Activated naive CD4-positive, alpha-beta T cell treated with anti-CD3 and anti-CD28 coated beads for 36 hours (primary cell): Measurements from ENCODE around the gene AGTPBP1. TPM values are rescaled to one million over a fixed set of nuclear protein-coding genes. Genes with fewer than 3 reads are reported as not detected.
"Not testable (repeated sequence)": the region's sequence is repeated elsewhere in the genome, so short reads cannot be mapped to it uniquely, and the experiment has no call there.

ENCODE experiments used
- CTCF ChIA-PET: fragments of 350-600 bp; sonication (Branson Sonifier 250); formaldehyde crosslinking; loops from one replicate; lab custom pipeline; 2021; ENCODE audit warnings: antibody characterized with exemption; lab: Charles Lee
- DNase-seq: peaks from one replicate; pipeline ENCODE4 v3.0.0-alpha.2; 2020
- H3K27ac Mint-ChIP-seq: one replicate; pipeline ENCODE4 v1.8.0; 2021; ENCODE audit warnings: mild to moderate bottlenecking, mixed read lengths
- H3K27me3 Mint-ChIP-seq: one replicate; pipeline ENCODE4 v1.8.0; 2021; ENCODE audit warnings: low read depth, mixed read lengths
- H3K36me3 Mint-ChIP-seq: one replicate; pipeline ENCODE4 v1.8.0; 2021; ENCODE audit warnings: low read depth, mixed read lengths
- H3K4me1 Mint-ChIP-seq: one replicate; pipeline ENCODE4 v1.8.0; 2021; ENCODE audit warnings: low read depth, mixed read lengths
- H3K4me3 Mint-ChIP-seq: one replicate; pipeline ENCODE4 v1.8.0; 2021; ENCODE audit warnings: mild to moderate bottlenecking, moderate library complexity, mixed read lengths
- H3K9me3 Mint-ChIP-seq: one replicate; pipeline ENCODE4 v1.8.0; 2021; ENCODE audit warnings: mixed read lengths
- intact Hi-C: fragments of 100-400 bp; cut with micrococcal nuclease; formaldehyde crosslinking; loops from one replicate; pipeline ENCODE4 v1.15.1; 2023
- total RNA-seq, 2 experiments: library from RNA; stranded (reverse); gene quantifications; one replicate each; pipeline ENCODE4 v1.2.3, GENCODE V29; 2021

Gene AGTPBP1
- total RNA-seq, result 10 to 100 TPM; 37.6 to 39.0 TPM

- intact Hi-C loops, result loop anchor here (1.0 kb wide), 9 partner anchors 16 to 1821 kb away; partner anchors contain the start of genes HNRNPK, ISCA1, KIF27 and RMI1
- H3K9me3 Mint-ChIP-seq, result no peaks in the 10 kb centered on the region
- DNase-seq, result peak; percentile 95
- H3K4me1 Mint-ChIP-seq, result peaks cover 30% of the 10 kb centered on the region
- H3K4me3 Mint-ChIP-seq, result peak within 1 kb of the TSS; percentile 83
- no peaks in the 10 kb centered on the region for H3K36me3 Mint-ChIP-seq
- H3K27me3 Mint-ChIP-seq, result peaks cover 6% of the 10 kb centered on the region
- H3K27ac Mint-ChIP-seq, result peak within 1 kb of the TSS; percentile 94
- CTCF ChIA-PET, result interaction anchor here (1.1 kb wide), 1 partner anchor 1448 kb away, joined by 3 read pairs; no protein-coding TSS in a partner anchor
Observed at GRCh38 chr9:85741875-85742596, at the start of gene AGTPBP1. TSS of gene AGTPBP1 (minus strand) at chr9:85741954. CDS start at chr9:85712533, 29,421 bp downstream.

GRCh38 chr9:85786116-85786515 is 44.4 kb upstream of the AGTPBP1 start:
- intact Hi-C loops, H3K4me3 Mint-ChIP-seq: not testable (repeated sequence)

GRCh38 chr9:85773844-85774243 is 32.1 kb upstream of the AGTPBP1 start:
- CTCF ChIA-PET, result interaction anchor here (0.7 kb wide), 1 partner anchor 1320 kb away, joined by 3 read pairs; no protein-coding TSS in a partner anchor
- DNase-seq, H3K36me3 Mint-ChIP-seq, H3K4me3 Mint-ChIP-seq, intact Hi-C loops, H3K27me3 Mint-ChIP-seq, H3K4me1 Mint-ChIP-seq, H3K27ac Mint-ChIP-seq, H3K9me3 Mint-ChIP-seq: not testable (repeated sequence)

More at GRCh38 chr9:85786116-85786515, 44.4 kb upstream of the AGTPBP1 start:
- H3K27me3 Mint-ChIP-seq, DNase-seq, H3K27ac Mint-ChIP-seq, CTCF ChIA-PET, H3K4me1 Mint-ChIP-seq, H3K36me3 Mint-ChIP-seq, H3K9me3 Mint-ChIP-seq: not testable (repeated sequence)

- H3K4me1 Mint-ChIP-seq, H3K27ac Mint-ChIP-seq, H3K36me3 Mint-ChIP-seq, intact Hi-C loops, H3K4me3 Mint-ChIP-seq, CTCF ChIA-PET, H3K9me3 Mint-ChIP-seq, H3K27me3 Mint-ChIP-seq, DNase-seq: not testable (repeated sequence)
Observed at GRCh38 chr9:85761802-85762201, 20.0 kb upstream of the AGTPBP1 start.

- H3K4me1 Mint-ChIP-seq, H3K36me3 Mint-ChIP-seq, H3K9me3 Mint-ChIP-seq, H3K27me3 Mint-ChIP-seq, CTCF ChIA-PET, H3K27ac Mint-ChIP-seq, DNase-seq, H3K4me3 Mint-ChIP-seq, intact Hi-C loops: not testable (repeated sequence)
Observed at GRCh38 chr9:85757716-85758115, 16.0 kb upstream of the AGTPBP1 start.

- DNase-seq, CTCF ChIA-PET, intact Hi-C loops, H3K36me3 Mint-ChIP-seq, H3K9me3 Mint-ChIP-seq, H3K27ac Mint-ChIP-seq, H3K4me3 Mint-ChIP-seq, H3K27me3 Mint-ChIP-seq, H3K4me1 Mint-ChIP-seq: not testable (repeated sequence)
Observed at GRCh38 chr9:85756216-85756615, 14.5 kb upstream of the AGTPBP1 start.

- Mint-ChIP-seq H3K4me3 (no peak overlapping the region), H3K27me3 (peaks cover 6% of the 10 kb centered on the region), H3K9me3 (no peaks in the 10 kb centered on the region), H3K27ac (no peak overlapping the region), H3K4me1 (peaks cover 10% of the 10 kb centered on the region), H3K36me3 (no peaks in the 10 kb centered on the region)
- CTCF ChIA-PET, result no interaction called here
- DNase-seq, result no peak
- intact Hi-C loops, result no loop called here
Observed at GRCh38 chr9:85746309-85746708, 4.6 kb upstream of the AGTPBP1 start.

GRCh38 chr9:85745203-85745602 is 3.4 kb upstream of the AGTPBP1 start:
- H3K36me3 Mint-ChIP-seq, result no peaks in the 10 kb centered on the region
- no peak overlapping the region for H3K27ac Mint-ChIP-seq
- H3K4me3 Mint-ChIP-seq, result no peak overlapping the region
- CTCF ChIA-PET, result no interaction called here
- no peak for DNase-seq
- H3K4me1 Mint-ChIP-seq, result peaks cover 15% of the 10 kb centered on the region
- intact Hi-C loops, result no loop called here
- no peaks in the 10 kb centered on the region for H3K9me3 Mint-ChIP-seq
- peaks cover 6% of the 10 kb centered on the region for H3K27me3 Mint-ChIP-seq

- Mint-ChIP-seq H3K36me3 (no peaks in the 10 kb centered on the region), H3K27me3 (peaks cover 6% of the 10 kb centered on the region), H3K9me3 (no peaks in the 10 kb centered on the region), H3K4me1 (peaks cover 18% of the 10 kb centered on the region), H3K4me3 (no peak overlapping the region), H3K27ac (no peak overlapping the region)
- intact Hi-C loops, result no loop called here
- CTCF ChIA-PET, result no interaction called here
- no peak for DNase-seq
Observed at GRCh38 chr9:85744480-85744879, 2.7 kb upstream of the AGTPBP1 start.

- no peak for DNase-seq
- intact Hi-C loops, result no loop called here
- no peak overlapping the region for H3K4me3 Mint-ChIP-seq
- peaks cover 24% of the 10 kb centered on the region for H3K4me1 Mint-ChIP-seq
- CTCF ChIA-PET, result interaction anchor here (0.6 kb wide), 1 partner anchor 113 kb away, joined by 3 read pairs; no protein-coding TSS in a partner anchor
- H3K27me3 Mint-ChIP-seq, result peaks cover 6% of the 10 kb centered on the region
- H3K36me3 Mint-ChIP-seq, result no peaks in the 10 kb centered on the region
- H3K9me3 Mint-ChIP-seq, result no peaks in the 10 kb centered on the region
- H3K27ac Mint-ChIP-seq, result no peak overlapping the region
Observed at GRCh38 chr9:85743275-85744128, 1.7 kb upstream of the AGTPBP1 start.

- CTCF ChIA-PET, result no interaction called here
- H3K4me3 Mint-ChIP-seq, result peak overlapping the region; percentile 83
- peaks cover 6% of the 10 kb centered on the region for H3K27me3 Mint-ChIP-seq
- no peak for DNase-seq
- no peaks in the 10 kb centered on the region for H3K36me3 Mint-ChIP-seq
- H3K27ac Mint-ChIP-seq, result peak overlapping the region; percentile 94
- H3K4me1 Mint-ChIP-seq, result peaks cover 28% of the 10 kb centered on the region
- intact Hi-C loops, result loop anchor here (1.0 kb wide), 9 partner anchors 16 to 1821 kb away; partner anchors contain the start of genes HNRNPK, ISCA1, KIF27 and RMI1
- H3K9me3 Mint-ChIP-seq, result no peaks in the 10 kb centered on the region
Observed at GRCh38 chr9:85742597-85742936, 813 bp upstream of the AGTPBP1 start.

- Mint-ChIP-seq H3K36me3 (no peaks in the 10 kb centered on the region), H3K27ac (peak overlapping the region; percentile 87), H3K27me3 (peaks cover 6% of the 10 kb centered on the region), H3K9me3 (no peaks in the 10 kb centered on the region), H3K4me1 (peaks cover 30% of the 10 kb centered on the region), H3K4me3 (peak overlapping the region; percentile 83)
- CTCF ChIA-PET, result interaction anchor here (1.0 to 1.1 kb wide), 2 partner anchors 43 to 1447 kb away, joined by 3 read pairs; no protein-coding TSS in a partner anchor
- peak; percentile 67 for DNase-seq
- intact Hi-C loops, result no loop called here
Observed at GRCh38 chr9:85741095-85741874, 469 bp downstream of the AGTPBP1 start.
